PFSK-1 (cell line): ENCODE measurements around the gene ERC1.

Source experiments
- FOXP2 ChIP-seq: optimal IDR thresholded peaks from 2 replicates; pipeline ENCODE3; 2011; ENCODE audit warnings: borderline replicate concordance, control low read depth, inconsistent platforms; ENCODE audit not compliant: insufficient read depth; ENCODE audit errors: extremely low read length, extremely low read depth
- POLR2AphosphoS5 ChIP-seq: IDR thresholded peaks from 2 replicates; pipeline ENCODE4 v1.6.1; 2012; ENCODE audit warnings: low read depth, mild to moderate bottlenecking, control low read depth, low read length, moderate library complexity
- REST ChIP-seq, 2 experiments: IDR thresholded peaks; 2 replicates each; pipeline versions ENCODE4 v1.6.1 to v1.8.0; 2011 to 2012; ENCODE audit warnings: low read depth in 2 of 2, low read length in 2 of 2, control low read depth in 1 of 2, inconsistent platforms in 1 of 2, mild to moderate bottlenecking in 1 of 2, moderate library complexity in 1 of 2; ENCODE audit not compliant: insufficient read depth in 1 of 2
- SIN3A ChIP-seq: IDR thresholded peaks from 2 replicates; pipeline ENCODE4 v1.6.1; 2012; ENCODE audit warnings: mild to moderate bottlenecking, low read length, moderate library complexity, borderline replicate concordance; ENCODE audit not compliant: insufficient read depth
- TAF1 ChIP-seq: IDR thresholded peaks from 2 replicates; pipeline ENCODE4 v1.6.1; 2012; ENCODE audit warnings: low read length, control low read depth, borderline replicate concordance; ENCODE audit not compliant: insufficient read depth

Gene ERC1

GRCh38 chr12:1011091-1011490 lies 20.1 kb downstream of the ERC1 start:
- TF ChIP-seq POLR2AphosphoS5, result no peak
- TF ChIP-seq TAF1, result no peak
- no peak for TF ChIP-seq REST (IDR thresholded peaks at IDR 0.05; ENCODE audit: insufficient read depth in 1 of 2, low read depth in 2 of 2, low read length in 2 of 2)

GRCh38 chr12:1013618-1014489 lies 22.8 kb downstream of the ERC1 start:
- no peak for TF ChIP-seq SIN3A
- TF ChIP-seq REST (IDR thresholded peaks at IDR 0.05; ENCODE audit: insufficient read depth in 1 of 2, low read depth in 2 of 2, low read length in 2 of 2), result no peak
- TF ChIP-seq TAF1, result no peak
- no peak for TF ChIP-seq POLR2AphosphoS5
- no peak for TF ChIP-seq FOXP2

- TF ChIP-seq TAF1, result no peak
- no peak for TF ChIP-seq FOXP2
- no peak for TF ChIP-seq SIN3A
- TF ChIP-seq POLR2AphosphoS5, result no peak
- no peak for TF ChIP-seq REST (IDR thresholded peaks at IDR 0.05; ENCODE audit: insufficient read depth in 1 of 2, low read depth in 2 of 2, low read length in 2 of 2)
Observed at GRCh38 chr12:1019283-1019682, 28.3 kb downstream of the ERC1 start.

GRCh38 chr12:1020389-1020788 lies 29.4 kb downstream of the ERC1 start:
- TF ChIP-seq POLR2AphosphoS5 (no peak), SIN3A (no peak), FOXP2 (no peak), TAF1 (no peak), REST (IDR thresholded peaks at IDR 0.05; ENCODE audit: insufficient read depth in 1 of 2, low read depth in 2 of 2, low read length in 2 of 2) (no peak)
